ENCODE results near the gene ROBO1.
"Not testable (repeated sequence)": the region's sequence is repeated elsewhere in the genome, so short reads cannot be mapped to it uniquely, and the experiment has no call there.

Gene ROBO1

DNA sequence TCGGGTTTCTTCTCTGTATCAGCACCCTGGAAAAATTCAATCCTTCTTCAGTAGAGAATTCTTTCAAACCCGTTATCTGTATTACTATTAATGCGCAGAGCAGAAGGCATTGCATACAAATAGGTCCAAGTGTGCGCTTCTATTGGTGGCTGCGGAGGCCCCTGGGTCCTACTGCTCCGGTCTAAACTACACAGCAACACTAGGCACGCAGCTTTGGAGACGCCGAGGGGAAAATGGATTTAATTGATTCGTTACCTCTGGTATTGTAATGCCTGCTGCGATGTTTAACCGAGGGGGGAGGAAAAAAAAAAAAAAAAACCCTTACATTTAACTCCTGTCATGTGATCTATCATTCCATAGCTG lies at the start of gene ROBO1:
TSS of gene ROBO1 (minus strand) at position 94 of the 363 bp plus-strand sequence.
- no peak for DNase-seq

- DNase-seq, result no peak
Measured at GRCh38 chr3:79817224-79817623, 49.4 kb upstream of the ROBO1 start.

DNA sequence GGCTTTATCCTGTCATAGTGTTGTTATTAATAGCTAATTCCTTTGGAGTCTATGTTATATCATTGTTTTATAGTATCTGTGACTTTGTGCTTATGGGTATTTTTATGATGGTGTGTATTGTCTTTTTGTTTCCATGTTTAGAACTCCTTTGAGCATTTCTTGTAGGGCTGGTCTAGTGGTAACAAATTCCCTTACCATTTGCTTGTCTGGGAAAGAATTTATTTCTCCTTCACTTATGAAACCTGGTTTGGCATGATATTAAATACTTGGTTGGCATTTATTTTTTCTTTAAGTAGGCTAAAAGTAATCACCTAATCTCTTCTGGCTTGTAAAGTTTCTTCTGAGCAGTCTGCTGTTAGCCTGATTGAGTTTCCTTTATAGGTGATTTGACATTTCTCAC lies 47.7 kb upstream of the ROBO1 start:
- no peak for DNase-seq

DNA sequence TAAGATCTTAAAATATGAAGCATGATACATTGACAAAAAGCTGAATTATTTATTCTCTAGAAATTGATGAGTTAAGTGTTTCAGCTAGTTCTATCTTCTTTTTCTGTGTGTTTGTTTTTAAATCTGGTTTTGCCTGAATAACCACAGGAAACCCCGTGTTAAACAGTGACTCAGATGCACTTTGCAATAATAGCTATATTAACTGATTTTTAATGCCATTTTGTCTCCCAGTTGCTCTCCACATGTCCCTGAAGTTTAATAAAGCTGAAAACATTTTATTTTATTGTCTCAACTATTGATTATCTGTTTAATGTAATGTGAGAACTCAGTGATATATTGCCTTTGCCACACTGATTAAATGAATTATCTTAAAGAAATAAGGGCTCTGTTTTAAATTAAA lies 42.8 kb upstream of the ROBO1 start:
- no peak for DNase-seq

DNA sequence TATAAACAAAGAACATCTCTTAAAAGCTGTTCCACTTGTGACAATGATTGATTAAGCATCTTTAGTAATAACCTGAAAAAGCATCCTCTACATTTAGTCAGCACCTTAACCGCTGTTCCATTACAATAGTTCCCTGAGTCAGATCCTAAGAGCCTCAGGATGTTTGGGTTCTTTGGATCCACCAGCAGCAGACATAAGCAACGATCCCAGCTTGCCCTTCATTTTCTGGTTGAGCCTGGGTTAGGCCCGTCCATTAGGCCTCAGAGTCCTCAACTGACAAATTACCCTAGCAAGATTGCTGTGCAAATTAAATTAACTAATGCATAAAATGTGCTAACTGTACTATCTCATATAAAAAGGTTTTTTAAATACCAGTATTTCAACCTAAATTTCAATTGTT lies 42.3 kb upstream of the ROBO1 start:
- DNase-seq, result no peak

DNA sequence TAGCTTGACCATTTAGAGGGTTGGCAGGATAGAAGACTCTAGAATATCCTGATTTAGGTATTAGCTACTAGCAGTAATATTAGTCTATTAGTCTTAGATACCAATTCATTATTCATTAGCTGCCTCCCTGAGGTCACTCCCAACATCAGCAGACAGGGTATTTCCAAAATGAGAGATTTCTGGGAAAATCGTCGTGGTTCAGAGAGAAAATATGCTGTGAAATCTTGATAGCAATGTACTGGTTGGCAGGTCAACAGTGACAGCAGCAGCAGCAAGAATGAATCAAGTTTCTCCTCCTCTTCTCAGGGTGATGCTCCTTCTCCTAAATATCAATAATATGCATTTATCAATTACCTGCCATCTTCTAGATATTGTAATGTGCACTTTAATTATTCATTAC lies 41.3 kb upstream of the ROBO1 start:
- DNase-seq, result no peak

DNA sequence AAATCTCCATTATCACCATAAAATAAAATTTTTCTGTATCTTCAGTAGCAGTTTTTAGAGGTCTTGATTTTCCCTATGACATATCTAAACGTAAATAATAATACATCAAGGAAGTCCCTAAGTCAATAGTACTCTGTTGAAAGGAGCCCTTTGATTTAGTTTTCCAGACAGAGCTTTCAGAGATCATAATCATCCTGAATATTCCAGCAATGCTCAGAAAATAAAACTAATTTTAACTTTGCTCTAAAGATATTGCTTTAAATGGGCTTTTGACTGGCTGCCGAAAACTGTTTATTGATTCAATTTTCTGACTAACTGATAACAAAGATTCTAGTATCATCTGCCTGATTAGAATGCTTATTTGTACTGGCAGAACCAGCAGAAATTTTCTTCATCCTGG lies 40.7 kb upstream of the ROBO1 start:
- DNase-seq, result no peak

GRCh38 chr3:79790177-79790576 lies 22.4 kb upstream of the ROBO1 start:
- not testable (repeated sequence) for DNase-seq

GRCh38 chr3:79773291-79773690 lies 5.5 kb upstream of the ROBO1 start:
- DNase-seq, result no peak

DNA sequence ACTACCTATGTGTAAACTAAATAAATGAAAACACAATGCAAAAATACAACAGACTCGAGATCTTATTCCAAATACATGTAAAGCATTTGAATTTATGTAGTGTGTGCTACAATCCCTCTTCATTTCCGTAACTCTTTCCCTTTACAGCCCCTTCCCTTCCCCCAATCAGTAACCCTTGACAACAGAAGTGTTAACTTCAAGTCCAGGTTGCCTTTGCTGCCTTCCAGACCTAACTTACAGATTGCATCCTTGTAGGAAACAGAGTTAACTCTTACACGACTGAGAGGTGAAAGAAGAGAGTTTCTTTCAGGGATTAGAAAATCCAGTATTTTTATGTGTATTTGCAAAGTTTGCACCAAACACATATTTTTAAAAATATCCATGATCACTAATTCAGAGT lies 1.4 kb upstream of the ROBO1 start:
- no peak for DNase-seq

DNA sequence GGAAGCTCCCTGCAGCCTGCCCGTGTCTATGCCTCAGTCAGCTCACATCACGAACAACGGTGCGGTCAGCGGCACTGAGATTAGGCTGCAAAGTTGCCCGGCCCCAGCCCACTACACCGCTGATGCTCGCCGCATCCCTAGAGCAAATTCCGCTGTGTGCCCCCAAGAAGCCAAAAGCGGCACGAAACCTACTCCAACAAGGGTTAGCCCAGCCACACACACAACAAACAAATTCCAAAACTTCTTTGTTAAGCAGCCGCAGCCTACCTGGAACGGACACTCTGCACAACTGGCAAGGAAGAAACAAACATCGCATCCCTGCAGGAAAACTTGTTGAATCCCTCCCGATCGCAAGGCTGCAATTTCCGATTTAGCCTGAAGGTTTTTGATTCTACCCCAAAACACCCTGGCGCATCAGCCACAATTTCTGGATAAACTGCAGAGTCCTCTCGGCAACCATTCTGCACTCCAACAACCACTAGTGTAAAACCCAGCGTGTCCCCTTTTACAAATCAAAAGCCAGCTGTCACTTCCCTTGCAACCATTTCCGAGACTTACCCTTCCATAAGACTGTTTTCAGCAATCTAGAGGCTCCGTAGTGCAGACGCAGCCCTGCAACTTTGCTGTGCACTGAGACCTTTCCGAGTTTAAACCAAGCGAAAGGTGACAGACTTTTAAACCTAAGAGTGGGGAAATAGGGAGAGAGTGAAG lies 449 bp downstream of the ROBO1 start:
- no peak for DNase-seq

GRCh38 chr3:79766496-79767193 lies 1.2 kb downstream of the ROBO1 start:
- DNase-seq, result no peak

DNA sequence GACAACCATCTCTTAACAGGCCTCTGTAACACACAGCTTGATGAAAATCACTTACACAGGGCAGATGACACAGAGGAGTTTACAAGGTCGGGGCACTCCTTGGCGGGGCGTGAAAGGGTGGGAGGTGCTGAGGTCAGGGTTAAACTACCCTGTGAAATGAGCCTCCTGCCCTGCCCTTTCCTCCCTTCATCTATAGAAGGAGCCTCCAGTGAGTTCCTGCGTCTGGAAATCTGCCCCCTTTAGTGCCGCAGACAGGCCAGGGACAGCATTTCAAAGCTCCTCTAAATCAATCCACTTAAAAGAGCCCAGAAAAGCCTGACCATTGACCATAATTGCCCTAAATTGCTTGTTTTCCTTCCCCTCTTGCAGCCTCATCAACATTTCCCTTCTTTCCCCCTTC lies 1.9 kb downstream of the ROBO1 start:
- no peak for DNase-seq

DNA sequence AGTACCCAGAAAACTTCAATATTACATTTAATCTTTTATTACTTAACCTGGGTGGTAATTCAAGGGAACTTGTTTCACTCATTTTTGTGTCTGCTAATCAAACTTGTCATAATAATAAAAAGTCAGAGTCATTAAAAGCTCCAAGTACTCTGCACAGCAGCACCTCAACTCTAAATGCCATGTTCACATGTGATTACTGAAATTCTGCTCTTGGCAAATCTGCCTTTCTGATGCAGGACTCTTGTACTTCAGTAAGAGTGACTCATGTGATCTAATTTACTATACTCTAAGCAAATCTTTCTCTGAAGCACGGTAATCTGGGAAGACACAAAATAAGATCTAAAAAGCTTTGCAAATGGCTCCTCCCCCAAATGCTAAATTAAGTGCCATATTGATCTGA lies 6.4 kb downstream of the ROBO1 start:
- DNase-seq, result no peak

- DNase-seq, result no peak
Measured at GRCh38 chr3:79751703-79752102, 16.1 kb downstream of the ROBO1 start.

DNA sequence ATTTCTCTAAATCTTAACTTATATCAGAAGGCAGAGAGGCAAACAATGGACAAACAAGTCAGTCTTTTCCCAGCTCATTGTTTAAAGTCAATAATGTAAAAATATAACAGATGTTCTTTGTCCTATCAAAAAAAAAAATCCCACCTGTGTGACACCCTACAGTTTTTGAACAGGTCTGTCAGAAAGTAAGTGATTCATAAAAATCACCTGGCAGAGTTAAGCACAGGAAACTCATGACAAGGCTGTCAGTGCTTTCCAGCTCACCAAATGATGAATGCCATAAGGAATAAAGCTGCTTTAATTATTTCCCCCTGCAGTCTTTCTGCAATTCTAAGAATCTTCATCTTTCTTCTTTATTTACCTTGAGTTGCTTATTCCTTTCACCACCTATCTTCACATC lies 30.3 kb downstream of the ROBO1 start:
- DNase-seq, result no peak

- no peak for DNase-seq
Measured at GRCh38 chr3:79729096-79729495, 38.7 kb downstream of the ROBO1 start.

- no peak for DNase-seq
Measured at GRCh38 chr3:79726786-79727185, 41.0 kb downstream of the ROBO1 start.

- DNase-seq, result no peak
Measured at GRCh38 chr3:79724206-79724605, 43.6 kb downstream of the ROBO1 start.

GRCh38 chr3:79690072-79690471 lies 77.7 kb downstream of the ROBO1 start:
- no peak for DNase-seq

- no peak for DNase-seq
Measured at GRCh38 chr3:79685108-79685507, 82.7 kb downstream of the ROBO1 start.

DNA sequence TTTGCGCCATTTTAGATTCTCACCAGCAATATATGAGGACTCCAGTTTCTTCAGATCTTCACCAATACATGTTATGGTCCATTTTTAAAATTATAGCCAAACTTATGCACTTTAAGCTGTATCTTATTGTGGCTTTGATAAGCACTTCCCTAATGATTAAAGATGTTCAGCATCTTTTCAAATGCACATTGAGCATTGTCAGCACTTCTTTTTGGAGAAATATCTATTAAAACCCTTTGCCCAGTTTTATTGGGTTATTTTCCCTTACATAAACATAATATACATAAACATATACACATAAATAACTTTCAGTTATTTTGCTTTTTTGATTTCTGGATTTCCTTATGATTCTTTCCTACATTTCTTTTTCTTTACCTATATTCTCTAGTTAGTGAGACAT lies 83.8 kb downstream of the ROBO1 start:
- no peak for DNase-seq

GRCh38 chr3:79672731-79673130 lies 95.1 kb downstream of the ROBO1 start:
- no peak for DNase-seq

DNA sequence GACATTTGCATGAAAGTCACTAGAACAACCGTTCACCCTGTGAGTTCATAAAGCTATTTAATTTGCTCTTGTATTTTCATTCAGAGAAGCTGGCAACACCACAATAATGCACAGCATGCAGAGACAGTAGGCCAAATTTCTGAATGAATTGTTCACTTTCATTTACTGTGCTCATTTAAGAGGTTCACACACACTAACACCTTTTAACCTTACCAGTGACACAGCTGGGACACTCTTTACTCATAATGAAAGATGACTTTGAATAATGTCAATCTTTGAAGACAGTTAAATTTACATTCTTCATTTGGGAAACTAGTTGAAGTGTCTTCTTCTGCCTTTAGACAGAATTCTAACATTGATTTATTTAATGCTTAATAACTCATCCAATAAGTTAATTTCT lies 95.7 kb downstream of the ROBO1 start:
- DNase-seq, result no peak

DNA sequence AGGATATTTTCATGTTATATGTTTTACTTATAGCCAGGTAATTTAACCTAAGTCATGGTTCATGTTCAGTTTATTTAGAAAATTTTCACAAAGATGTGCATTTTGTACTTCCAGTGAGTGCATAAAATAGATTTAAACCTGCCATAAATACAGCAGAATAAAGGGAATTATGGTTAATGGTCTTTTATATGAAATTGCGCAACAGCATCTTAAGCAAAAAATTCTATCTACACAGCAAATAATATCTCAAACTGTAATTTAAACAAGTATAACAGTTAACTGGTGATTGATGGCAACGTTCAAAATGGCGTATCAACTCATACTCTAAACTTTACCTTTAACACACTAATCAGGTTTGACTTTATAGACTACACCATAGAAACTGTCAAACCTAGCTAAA lies 97.6 kb downstream of the ROBO1 start:
- no peak for DNase-seq

All from CD4-positive, alpha-beta T cell treated with Interleukin-12 subunit alpha and Interleukin-12 subunit beta, for 1 hour (primary cell).